Stimulated activated CD4-positive, alpha-beta T cell treated with anti-CD3 and anti-CD28 coated beads, Interleukin-2, amount 100 ng/mL, for 24 hours (primary cell): Measurements from ENCODE around the gene ZMYM1.
"Not testable (repeated sequence)": the region's sequence is repeated elsewhere in the genome, so short reads cannot be mapped to it uniquely, and the experiment has no call there.

ENCODE experiments used
- DNase-seq, 2 donors: peaks; one replicate each; pipeline ENCODE4 v3.0.0-alpha.2; 2020

ZMYM1 gene

GRCh38 chr1:35080171-35080854 is 1.1 kb downstream of the ZMYM1 start:
- no peak for DNase-seq

- DNase-seq = no peak
Measured at GRCh38 chr1:35085421-35085820, 6.2 kb downstream of the ZMYM1 start.

- DNase-seq = no peak
Measured at GRCh38 chr1:35097224-35097623, 18.0 kb downstream of the ZMYM1 start.

- DNase-seq = no peak
Measured at GRCh38 chr1:35111106-35111505, 31.9 kb downstream of the ZMYM1 start.

- no peak for DNase-seq
Measured at GRCh38 chr1:35112668-35113067, 33.5 kb downstream of the ZMYM1 start.

- DNase-seq = no peak
Measured at GRCh38 chr1:35115459-35116383, 36.5 kb downstream of the ZMYM1 start.

- DNase-seq = peak in 1 of 2 donors; percentile 2
Measured at GRCh38 chr1:35120458-35121133, 41.4 kb downstream of the ZMYM1 start.

- no peak for DNase-seq
Measured at GRCh38 chr1:35122311-35122710, 43.1 kb downstream of the ZMYM1 start.

- no peak for DNase-seq
Measured at GRCh38 chr1:35126546-35126945, 47.4 kb downstream of the ZMYM1 start.

GRCh38 chr1:35129080-35129479 is 49.9 kb downstream of the ZMYM1 start:
- DNase-seq = no peak

GRCh38 chr1:35136780-35137179 is 57.6 kb downstream of the ZMYM1 start:
- DNase-seq = no peak

GRCh38 chr1:35137590-35137989 is 58.4 kb downstream of the ZMYM1 start:
- not testable (repeated sequence) for DNase-seq

- DNase-seq = not testable (repeated sequence)
Measured at GRCh38 chr1:35142294-35142693, 63.1 kb downstream of the ZMYM1 start.

GRCh38 chr1:35142728-35143127 is 63.5 kb downstream of the ZMYM1 start:
- not testable (repeated sequence) for DNase-seq

- no peak for DNase-seq
Measured at GRCh38 chr1:35143737-35144508, 64.7 kb downstream of the ZMYM1 start.

- not testable (repeated sequence) for DNase-seq
Measured at GRCh38 chr1:35145892-35146549, 66.8 kb downstream of the ZMYM1 start.

- DNase-seq = no peak
Measured at GRCh38 chr1:35151220-35151619, 72.0 kb downstream of the ZMYM1 start.

- no peak for DNase-seq
Measured at GRCh38 chr1:35164893-35165292, 85.7 kb downstream of the ZMYM1 start.
